Activated CD4-positive, CD25-positive, alpha-beta regulatory T cell (primary cell): ENCODE measurements around the gene NDUFS4.
"Not testable (repeated sequence)": the region's sequence is repeated elsewhere in the genome, so short reads cannot be mapped to it uniquely, and the experiment has no call there.

Source experiments
- DNase-seq, 4 experiments: peaks; one replicate each; lab custom pipeline; 2025; lab: John Stamatoyannopoulos, UW

NDUFS4 gene

DNA sequence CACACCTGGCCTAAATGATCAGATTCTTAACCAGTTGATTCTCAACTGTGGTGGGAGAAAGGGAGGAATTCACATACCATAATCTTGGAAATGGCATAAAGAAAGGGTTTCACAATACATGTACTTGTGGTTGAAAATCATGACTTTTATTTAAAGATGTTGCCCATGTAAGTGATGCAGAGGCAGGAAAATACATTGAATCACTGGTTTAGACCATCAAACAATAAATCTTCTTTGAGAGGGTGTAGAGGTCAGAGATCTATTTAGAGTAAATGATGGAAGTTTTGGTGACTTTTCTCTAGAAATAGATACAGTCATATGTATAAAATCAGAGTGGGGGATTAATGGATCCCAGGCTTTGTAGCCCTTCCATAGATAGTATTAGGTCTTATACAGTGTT is 15.4 kb downstream of the NDUFS4 start:
- DNase-seq = no peak

DNA sequence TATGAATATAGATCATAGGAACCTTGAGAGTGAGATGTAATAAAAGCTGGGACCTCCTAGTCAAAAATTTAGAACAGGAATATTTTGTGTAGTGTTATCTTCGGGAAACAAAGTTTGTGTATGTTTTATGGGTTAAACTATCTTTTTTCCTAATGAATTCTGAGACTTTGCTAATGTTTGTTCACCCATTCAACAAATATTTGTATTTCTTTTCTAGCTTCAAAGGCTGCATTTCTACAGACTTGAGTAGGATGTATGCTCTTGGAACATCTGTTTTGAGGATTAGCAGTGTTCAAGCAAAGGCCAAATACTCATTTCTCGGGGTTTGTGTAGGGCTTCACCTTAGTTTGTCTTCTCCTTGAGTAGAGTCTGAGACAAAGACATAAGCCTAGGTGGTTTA is 16.2 kb downstream of the NDUFS4 start:
- no peak for DNase-seq

DNA sequence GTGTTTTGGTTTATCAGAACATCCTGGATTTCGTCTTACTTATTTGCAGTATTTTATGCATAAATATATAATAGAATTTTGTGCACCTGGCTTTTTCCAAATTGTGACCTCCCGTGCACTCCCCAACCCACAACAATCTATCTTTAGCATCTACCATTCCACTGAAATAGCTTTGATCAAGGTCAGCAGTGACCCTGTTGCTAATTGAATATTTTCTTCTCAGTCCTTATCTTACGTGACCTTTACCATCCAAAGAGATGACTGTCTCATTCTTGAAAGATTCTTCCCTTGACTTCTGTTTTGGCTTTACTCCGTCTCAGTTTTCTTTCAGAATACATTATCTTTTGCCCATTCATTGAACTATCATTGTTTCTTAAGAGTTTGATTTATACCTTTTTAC is 18.4 kb downstream of the NDUFS4 start:
- no peak for DNase-seq

DNA sequence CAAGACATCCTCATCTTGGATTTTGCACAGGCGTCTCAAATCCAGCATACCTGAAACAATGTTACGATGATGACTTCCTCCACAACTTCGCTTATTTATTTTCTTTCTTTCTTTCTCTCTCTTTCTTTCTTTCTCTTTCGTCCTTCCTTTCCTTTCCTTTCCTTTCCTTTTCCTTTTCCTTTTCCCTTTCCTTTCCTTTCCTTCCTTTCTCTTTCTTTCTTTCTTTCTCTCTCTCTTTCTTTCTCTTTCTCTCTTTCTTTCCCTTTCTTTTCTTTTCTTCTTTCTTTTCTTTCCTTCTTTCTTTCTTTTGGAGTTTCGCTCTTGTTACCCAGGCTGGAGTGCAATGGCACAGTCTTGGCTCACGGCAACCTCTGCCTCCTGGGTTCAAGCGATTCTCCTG is 20.1 kb downstream of the NDUFS4 start:
- DNase-seq = no peak

DNA sequence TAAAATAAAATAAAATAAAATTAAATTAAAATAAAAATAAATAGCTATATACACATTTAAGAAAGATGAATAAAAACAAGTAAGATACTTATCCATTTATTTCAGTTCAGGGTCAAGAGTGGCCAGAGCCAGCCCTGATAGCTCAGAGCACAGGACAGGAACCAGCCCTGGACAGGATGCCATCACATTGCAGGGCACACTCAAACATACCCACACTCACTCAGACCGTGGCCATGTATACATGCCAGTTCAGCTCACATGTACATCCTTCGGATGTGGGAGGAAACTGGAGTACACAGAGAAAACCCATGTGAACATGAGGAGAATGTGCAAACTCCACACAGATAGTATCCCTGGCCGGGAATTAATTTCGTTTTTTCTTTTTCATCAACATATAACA is 21.8 kb downstream of the NDUFS4 start:
- no peak for DNase-seq

DNA sequence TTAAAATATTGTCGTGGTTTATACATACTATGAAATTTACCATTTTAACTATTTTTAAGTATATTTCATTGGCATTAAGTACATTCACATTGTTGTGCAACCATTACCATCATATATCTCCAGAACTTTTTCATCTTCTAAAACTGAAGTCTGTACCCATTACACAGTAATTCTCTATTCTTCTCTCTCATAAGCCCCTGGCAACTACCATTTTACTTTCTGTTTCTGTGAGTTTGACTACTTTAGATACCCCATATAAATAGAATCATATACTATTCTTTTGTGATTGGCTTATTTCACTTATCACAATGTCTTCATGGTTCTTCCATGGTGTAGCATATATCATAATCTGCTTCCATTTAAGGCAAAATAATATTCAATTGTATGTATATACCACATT is 30.3 kb downstream of the NDUFS4 start:
- no peak for DNase-seq

DNA sequence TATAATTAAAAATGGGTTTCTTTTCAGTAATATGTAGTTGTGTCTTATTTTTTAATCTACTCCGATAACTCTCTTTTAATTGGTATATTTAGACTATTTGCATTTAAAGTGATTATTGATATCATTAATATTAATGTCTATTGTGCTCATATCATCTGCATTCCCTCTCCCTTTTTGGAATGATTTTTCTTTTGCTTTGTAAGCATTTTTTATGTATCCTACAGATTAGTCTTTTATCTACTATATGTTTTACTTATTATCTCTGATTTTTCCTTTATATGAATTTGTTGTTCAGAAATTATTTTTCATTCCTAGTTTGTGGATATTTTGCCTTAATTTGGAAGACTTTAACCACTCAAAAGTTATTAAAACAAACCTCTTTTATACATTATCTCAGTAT is 34.0 kb downstream of the NDUFS4 start:
- no peak for DNase-seq

DNA sequence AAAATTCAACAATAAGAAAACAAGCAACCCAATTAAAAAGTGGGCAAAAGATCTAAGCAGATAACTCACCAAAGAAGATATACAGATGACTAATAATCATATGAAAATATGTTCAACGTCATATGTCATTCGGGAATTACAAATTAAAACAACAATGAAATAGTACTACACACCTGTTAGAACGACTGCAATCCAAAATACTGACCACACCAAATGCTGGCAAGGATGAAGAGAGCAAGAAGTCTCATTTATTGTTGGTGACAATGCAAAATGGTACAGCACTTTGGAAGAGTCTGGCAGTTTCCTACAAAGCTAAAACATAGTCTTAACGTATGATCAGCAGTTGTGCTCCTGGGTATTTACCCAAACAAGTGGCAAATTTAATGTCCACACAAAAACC is 37.5 kb downstream of the NDUFS4 start:
- no peak for DNase-seq

DNA sequence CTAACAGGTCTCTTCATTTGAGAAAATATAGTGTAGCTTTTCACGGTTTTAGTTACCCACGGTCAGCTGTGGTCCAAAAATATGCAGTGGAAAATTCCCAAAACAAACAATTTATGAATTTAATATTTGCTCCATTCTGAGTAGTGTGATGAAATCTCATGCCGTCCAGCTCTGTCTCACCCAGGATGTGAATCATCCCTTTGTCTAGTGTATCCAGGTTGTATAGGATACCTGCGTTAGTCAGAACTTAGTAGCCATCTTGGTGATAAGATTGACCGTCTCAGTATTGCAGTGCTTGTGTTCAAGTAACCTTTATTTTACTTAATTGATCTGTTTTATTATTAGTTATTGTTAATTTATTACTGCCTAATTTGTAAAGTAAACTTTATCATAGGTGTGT is 41.1 kb downstream of the NDUFS4 start:
- DNase-seq = no peak

DNA sequence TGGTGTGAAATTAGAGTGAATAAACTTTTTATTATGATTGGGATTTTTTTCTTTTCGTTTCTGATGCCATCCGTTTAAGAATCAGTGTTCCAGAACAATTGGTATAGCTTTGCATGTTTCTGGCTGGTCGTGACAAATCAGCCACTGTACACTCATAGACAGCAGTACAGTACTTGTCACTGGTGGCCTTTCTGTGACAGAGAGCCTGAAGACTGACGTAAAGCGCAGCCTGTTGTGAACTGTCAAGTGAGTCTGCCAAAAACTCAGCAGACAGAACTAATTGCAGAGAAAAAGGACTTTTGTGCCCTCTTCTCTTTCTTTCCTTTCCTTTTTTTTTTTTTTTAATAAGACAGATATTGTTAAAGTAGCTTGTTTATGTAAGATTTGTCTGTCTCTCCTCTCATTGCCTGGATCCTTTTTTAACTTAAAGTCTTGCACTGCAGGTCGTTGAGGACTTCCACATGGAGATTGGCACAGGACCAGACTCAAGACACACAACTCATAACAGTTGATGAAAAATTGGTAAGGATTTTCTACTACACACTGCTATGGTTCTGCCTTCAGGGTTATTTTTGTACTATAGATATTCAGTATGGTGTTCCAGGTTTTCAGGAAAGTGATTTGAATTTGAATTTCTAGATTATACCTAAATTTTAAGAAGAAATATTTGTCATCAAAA is 42.7 kb downstream of the NDUFS4 start:
- DNase-seq = no peak

DNA sequence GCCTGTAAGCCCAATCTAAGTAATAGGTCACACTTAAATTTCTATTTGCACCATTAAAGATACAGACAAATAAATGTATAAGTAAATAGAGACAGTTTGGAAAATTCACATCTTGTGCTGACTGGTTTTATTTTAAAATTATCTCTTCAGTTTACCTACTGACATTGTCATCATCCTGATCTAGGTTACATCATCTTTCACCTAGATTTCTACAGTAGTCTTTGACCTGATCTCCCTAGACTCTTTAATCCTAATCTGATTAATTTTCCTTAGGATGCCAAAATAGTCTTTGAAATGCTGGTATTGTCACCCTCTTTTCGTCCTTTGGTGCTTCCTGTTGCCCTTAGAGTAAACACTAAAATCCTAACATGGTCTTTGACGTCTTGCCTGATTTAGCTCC is 43.9 kb downstream of the NDUFS4 start:
- no peak for DNase-seq

DNA sequence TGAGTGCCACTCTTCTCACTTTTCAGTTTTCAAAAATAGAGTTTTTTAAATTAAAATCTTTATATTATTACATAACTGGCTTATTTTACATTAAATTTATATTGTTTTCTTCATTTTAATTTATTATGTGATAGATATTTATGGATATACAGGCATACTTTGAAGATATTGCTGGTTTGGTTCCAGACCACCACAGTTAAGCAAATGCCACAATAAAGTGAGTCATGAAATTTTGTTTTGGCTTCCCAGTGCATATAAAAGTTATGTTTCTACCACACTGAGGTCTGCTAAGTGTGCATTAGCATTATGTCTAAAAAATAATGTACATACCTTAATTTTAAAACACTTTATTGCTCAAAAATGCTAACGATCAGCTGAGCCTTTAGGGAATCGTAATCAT is 47.4 kb downstream of the NDUFS4 start:
- DNase-seq = no peak

DNA sequence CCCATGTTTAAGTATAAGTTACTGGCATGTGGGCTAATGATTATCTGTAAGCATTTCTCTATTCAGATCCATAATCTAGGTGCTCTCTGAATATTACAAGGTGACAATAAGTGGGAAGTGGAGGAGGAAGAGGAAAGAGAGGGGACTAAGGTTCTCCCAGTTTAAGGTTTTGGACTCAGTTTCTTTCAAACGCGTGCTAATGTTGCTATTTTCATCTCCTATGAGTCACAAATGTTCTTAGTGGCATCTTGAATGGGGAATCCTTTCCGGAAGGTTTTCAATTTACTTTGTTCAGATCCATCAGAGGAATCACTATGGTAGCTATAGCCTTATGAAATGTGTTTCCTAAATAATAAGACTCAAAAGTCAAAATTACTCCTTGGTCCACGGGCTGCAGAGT is 48.5 kb downstream of the NDUFS4 start:
- DNase-seq = not testable (repeated sequence)

DNA sequence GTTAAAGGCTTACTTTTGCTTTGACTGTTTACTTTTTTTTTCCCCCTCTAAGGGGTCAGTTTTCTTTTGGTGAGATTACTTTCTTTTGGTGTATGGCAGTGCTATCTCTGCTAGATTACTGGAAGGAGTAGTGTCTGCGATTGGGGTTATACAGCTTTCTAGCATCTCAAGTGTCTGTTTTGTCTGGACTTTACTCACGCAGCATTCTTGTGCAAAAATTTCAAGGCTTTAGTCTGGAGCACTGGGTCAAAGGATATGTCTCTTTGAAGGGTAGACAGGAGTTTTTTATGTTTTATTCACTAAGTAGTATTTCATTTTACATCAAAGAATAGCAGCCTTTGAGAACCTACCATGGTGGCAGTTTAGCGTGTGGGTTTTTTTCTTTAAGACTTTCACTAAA is 52.6 kb downstream of the NDUFS4 start:
- no peak for DNase-seq

DNA sequence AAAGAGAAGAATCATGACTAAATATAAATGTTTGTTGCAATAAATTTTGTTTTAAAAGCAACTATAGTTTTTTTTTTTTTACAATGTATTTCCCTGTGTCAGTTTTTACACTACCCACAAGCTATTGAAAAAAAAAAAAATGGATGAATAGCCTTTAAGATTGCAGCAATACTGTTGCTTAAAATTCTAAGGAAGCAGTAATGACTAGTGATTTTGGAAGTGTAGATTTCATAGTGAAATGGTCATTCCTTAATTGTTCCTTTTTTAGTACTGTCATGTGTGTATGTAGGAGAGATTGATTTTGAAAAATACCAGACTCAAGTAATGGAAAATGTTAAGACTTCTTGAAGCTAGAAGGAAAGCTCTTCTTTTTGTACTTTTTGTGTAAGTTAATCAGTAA is 53.1 kb downstream of the NDUFS4 start:
- no peak for DNase-seq

DNA sequence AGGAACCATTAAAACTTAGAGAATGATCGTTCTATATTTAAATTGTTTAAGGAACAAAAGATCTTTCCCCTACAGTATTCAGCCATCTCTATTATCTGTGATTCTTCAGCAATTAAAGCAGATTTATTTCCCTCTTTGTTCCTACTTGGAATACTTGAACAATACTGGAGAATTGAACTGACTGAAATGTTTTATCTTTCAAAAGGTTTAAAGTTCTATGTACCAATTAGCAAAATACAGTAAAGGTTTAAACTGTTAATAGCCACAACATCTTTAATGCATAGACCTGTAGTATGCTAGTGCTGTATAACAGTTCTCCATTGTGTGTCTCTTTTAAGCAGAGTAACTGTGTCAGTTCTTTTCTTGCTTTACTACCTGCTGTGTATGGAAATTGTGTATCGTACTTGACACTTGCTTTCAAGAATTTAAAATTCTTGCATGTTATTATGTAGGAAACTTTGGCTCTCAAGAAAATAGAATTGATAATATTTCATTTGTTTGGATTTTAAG is 54.0 kb downstream of the NDUFS4 start:
- DNase-seq = no peak

DNA sequence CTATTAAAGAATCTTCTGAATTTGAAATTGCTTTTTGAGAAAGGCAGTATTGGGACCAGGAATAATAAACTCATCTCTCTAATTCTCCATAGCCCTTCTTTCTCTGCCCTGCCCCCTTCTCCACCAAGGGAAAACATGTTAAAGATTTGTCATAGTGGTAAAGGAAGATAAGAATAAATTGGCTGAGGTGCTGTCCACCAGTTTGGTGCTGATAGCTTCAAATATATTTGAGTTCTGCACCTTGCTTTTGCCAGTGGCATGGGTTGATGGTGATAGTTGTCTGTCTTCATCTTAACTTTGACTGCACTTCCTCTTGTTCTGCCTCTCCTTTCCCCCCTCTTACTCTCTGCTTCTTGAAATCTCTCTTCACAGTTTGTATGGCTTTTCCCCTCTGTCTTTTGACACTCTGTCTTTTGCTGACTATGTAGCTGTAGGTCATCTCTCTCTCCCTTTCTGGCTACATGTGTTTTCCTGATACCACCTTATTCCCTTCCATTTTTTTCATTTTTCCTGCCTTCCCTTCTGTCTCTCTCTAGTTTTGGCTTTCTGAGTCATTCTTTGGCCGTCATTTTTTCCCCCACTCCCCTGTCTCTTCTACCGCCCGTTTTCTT is 56.6 kb downstream of the NDUFS4 start:
- no peak for DNase-seq

DNA sequence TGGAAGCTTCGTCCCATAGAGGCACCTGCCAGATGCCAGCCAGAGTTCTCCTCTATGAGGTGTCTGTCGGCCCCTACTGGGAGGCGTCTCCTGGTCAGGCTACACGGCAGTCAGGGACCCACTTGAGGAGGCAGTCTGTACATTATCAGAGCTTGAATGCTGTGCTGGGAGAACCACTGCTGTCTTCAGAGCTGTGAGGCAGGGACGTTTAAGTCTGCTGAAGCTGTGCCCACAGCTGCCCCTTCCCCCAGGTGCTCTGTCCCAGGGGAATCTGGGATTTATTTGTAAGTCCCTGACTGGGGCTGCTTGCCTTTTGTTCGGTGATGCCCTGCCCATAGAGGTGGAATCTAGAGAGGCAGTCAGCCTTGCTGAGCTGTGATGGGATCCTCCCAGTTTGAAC is 70.8 kb downstream of the NDUFS4 start:
- no peak for DNase-seq

DNA sequence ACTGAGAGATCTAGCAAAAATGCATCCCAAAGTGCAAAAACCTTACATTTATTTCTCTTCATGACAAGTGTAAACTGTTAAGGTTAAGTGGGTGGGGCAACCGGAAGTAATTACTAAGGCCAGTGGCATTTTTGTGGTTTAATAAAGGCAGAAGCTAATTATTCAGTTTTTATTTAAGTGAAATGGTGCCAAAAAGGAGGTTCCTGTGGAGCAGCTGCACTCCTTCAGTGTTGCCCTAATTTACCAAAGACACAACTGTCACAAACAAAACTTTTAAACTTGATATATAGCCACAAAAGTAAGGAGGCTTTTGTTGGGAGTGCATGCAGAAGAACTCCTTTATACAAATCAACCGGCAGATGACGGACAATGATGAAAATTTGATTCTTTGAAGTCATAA is 81.6 kb downstream of the NDUFS4 start:
- no peak for DNase-seq

DNA sequence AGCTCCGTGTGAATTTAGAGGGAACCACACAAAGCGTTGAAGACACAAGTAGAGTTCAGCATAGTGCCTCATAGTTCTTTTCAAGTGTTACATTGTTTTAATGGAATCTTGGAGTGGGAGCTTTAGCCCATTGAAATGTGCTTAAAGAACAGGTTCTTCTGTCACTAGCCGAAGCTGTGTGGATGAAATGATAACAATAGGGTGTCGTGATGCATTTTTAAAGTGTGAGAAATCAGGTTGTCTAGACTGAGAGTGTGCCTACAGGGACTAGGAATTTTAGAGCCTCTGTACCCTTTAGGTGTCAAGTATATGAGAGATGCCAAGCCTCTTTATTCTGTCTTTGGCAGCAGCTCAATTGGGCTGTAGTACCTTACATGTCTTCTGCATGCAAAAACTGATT is 83.0 kb downstream of the NDUFS4 start:
- no peak for DNase-seq

DNA sequence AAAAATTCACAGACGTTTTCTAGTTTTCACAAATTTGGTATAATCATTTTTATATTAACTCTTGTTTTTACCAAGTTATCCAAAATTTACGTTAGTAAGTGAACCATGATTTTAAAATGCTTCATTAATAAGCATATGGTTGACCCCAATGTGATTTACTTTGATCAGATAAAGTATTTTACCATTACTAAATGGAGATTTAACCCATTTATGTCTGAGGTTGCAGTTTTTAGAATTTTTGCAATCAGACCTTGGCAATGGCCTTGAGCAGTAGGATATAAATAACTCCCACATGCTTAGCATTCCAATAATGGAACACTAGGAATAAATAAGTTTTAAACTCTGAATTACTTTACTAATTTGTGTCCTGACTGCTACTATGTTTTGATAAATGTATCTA is 84.6 kb downstream of the NDUFS4 start:
- no peak for DNase-seq

DNA sequence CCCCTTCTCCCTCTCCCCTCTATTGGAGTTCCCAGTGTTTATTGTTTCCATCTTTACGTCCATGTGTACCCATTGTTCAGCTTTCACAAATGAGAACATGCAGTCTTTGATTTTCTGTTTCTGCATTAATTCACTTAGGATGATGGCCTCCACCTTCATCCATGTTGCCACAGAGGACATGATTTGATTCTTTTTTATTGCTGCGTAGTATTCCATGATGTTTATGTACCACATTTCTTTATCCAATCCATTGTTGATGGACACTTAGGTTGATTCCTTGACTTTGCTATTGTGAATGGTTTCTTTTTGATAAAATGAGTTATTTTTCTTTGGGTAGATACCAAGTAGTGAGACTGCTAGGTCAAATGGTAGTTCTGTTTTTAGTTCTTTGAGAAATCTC is 88.9 kb downstream of the NDUFS4 start:
- DNase-seq = no peak

DNA sequence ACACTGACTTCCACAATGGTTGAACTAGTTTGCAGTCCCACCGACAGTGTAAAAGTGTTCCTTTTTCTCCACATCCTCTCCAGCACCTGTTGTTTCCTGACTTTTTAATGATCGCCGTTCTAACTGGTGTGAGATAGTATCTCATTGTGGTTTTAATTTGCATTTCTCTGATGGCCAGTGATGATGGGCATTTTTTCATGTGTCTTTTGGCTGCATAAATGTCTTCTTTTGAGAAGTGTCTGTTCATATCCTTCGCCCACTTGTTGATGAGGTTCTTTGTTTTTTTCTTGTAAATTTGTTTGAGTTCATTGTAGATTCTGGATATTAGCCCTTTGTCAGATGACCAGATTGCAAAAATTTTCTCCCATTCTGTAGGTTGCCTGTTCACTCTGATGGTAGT is 100.1 kb downstream of the NDUFS4 start:
- DNase-seq = not testable (repeated sequence)

DNA sequence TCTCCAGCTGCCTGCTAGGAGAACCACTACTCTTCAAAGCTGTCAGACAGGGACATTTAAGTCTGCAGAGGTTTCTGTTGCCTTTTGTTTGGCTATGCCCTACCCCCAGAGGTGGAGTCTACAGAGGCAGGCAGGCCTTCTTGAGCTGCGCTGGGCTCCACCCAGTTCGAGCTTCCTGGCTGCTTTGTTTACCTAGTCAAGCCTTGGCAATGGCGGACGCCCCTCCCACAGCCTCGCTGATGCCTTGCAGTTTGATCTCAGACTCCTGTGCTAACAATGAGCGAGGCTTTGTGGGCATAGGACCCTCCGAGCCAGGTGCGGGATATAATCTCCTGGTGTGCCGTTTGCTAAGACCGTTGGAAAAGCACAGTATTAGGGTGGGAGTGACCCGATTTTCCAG is 104.9 kb downstream of the NDUFS4 start:
- DNase-seq = not testable (repeated sequence)
